Gastrocnemius medialis (tissue), 4 donors: ENCODE measurements around the gene SLC6A16. TPM values are rescaled to one million over a fixed set of nuclear protein-coding genes. Genes with fewer than 3 reads are reported as not detected.

Experiments used
- ATAC-seq, 2 donors: fragments of 150-250 bp; one replicate each; pipeline ENCODE4 v1.9.1; 2016
- DNase-seq, 2 donors: peaks; one replicate each; pipeline ENCODE4 v3.0.0-alpha.2; 2019
- H3K27ac ChIP-seq, 4 donors: fragments of 200-600 bp; sonication (generic); 1 replicate in 1 of 4; 2 replicates in 3 of 4; pipeline ENCODE4 v1.5.1; 2016 to 2018; ENCODE audit warnings: mild to moderate bottlenecking in 2 of 4, moderate library complexity in 1 of 4
- H3K27me3 ChIP-seq, 3 donors: fragments of 200-600 bp; sonication (generic) in 2 of 3; 1 replicate in 1 of 3; 2 replicates in 2 of 3; pipeline versions ENCODE4 v1.5.1 to v1.6.0; 2016 to 2019; ENCODE audit warnings: mild to moderate bottlenecking in 1 of 3, moderate library complexity in 1 of 3
- H3K36me3 ChIP-seq, 2 donors: fragments of 200-600 bp; sonication (generic) in 1 of 2; one replicate each; pipeline ENCODE4 v1.5.1; 2017 to 2018
- H3K4me1 ChIP-seq, 2 donors: fragments of 200-600 bp; sonication (generic) in 1 of 2; one replicate each; pipeline ENCODE4 v1.5.1; 2016 to 2017; ENCODE audit warnings: mild to moderate bottlenecking in 2 of 2
- H3K4me3 ChIP-seq, 4 donors: fragments of 200-600 bp; sonication (generic) in 3 of 4; 1 replicate in 1 of 4; 2 replicates in 3 of 4; pipeline ENCODE4 v1.5.1; 2016 to 2019; ENCODE audit warnings: mild to moderate bottlenecking in 2 of 4
- H3K9me3 ChIP-seq, 3 donors: fragments of 200-600 bp; sonication (generic) in 2 of 3; 1 replicate in 1 of 3; 2 replicates in 2 of 3; pipeline ENCODE4 v1.5.1; 2016 to 2019
- CTCF ChIP-seq, 5 experiments: fragments of 450-650 bp in 3 of 5; fragments of 200-600 bp in 2 of 5; sonication (generic) in 2 of 5; IDR thresholded peaks in 4 of 5; conservative IDR thresholded peaks in 1 of 5; 1 replicate in 4 of 5; 2 replicates in 1 of 5; pipeline ENCODE4 v1.5.1; 2016 to 2019; ENCODE audit warnings: antibody characterized with exemption in 5 of 5, mild to moderate bottlenecking in 3 of 5, moderate library complexity in 3 of 5
- POLR2A ChIP-seq, 2 donors: fragments of 450-650 bp; IDR thresholded peaks; one replicate each; pipeline ENCODE4 v1.6.1; 2017; ENCODE audit warnings: antibody characterized with exemption in 2 of 2, mild to moderate bottlenecking in 2 of 2, moderate library complexity in 2 of 2
- in situ Hi-C, 4 donors: fragments of 200-750 bp; cut with MboI; loops; one replicate each; pipeline versions ENCODE4 v1.15.0 to v1.8.0; 2017; ENCODE audit warnings: low sequenced_read_pairs in 4 of 4
- intact Hi-C: fragments of 100-400 bp; cut with DNase I; formaldehyde crosslinking; loops from one replicate; pipeline ENCODE4 v1.15.1; 2023; ENCODE audit warnings: low total_unique reads
- total RNA-seq, 4 donors: library from RNA; depleted of rRNA; stranded (reverse); fragments of >200 nt; gene quantifications; one replicate each; pipeline versions ENCODE4 v1.1.0 to v1.2.3, GENCODE V29; 2016

Gene SLC6A16
- total RNA-seq, 4 donors from 2014 or later: 0.13 to 4.3 (median 0.36) TPM; not detected in 1

GRCh38 chr19:49255674-49256073, 69.3 kb downstream of the SLC6A16 start:
- TF ChIP-seq POLR2A (IDR thresholded peaks at IDR 0.05) (no peak), CTCF (IDR thresholded peaks at IDR 0.05 in 4 of 5, conservative IDR thresholded peaks at IDR 0.05 in 1 of 5) (no peak)
- in situ Hi-C loops (no loop called here), intact Hi-C loops (no loop called here)
- Histone ChIP-seq H3K4me3 (no peak overlapping the region), H3K4me1 (no peaks in the 10 kb centered on the region), H3K27ac (no peak overlapping the region), H3K9me3 (no peaks in the 10 kb centered on the region), H3K36me3 (no peaks in the 10 kb centered on the region), H3K27me3 (no peaks in the 10 kb centered on the region)
- DNase-seq (no peak), ATAC-seq (no peak)

GRCh38 chr19:49249933-49250332, 75.1 kb downstream of the SLC6A16 start:
- H3K9me3 ChIP-seq: no peaks in the 10 kb centered on the region
- no peak overlapping the region for H3K27ac ChIP-seq
- TF ChIP-seq CTCF (IDR thresholded peaks at IDR 0.05 in 4 of 5, conservative IDR thresholded peaks at IDR 0.05 in 1 of 5): no peak
- TF ChIP-seq POLR2A (IDR thresholded peaks at IDR 0.05): no peak
- no peaks in the 10 kb centered on the region for H3K36me3 ChIP-seq
- DNase-seq (no peak), ATAC-seq (no peak)
- H3K4me1 ChIP-seq: no peaks in the 10 kb centered on the region
- in situ Hi-C loops: no loop called here
- intact Hi-C loops: no loop called here
- H3K27me3 ChIP-seq: no peaks in the 10 kb centered on the region
- H3K4me3 ChIP-seq: no peak overlapping the region

- no peaks in the 10 kb centered on the region for H3K36me3 ChIP-seq
- in situ Hi-C loops: no loop called here
- intact Hi-C loops: no loop called here
Observed at GRCh38 chr19:49247676-49248075, 77.3 kb downstream of the SLC6A16 start.

GRCh38 chr19:49244256-49244655, 80.7 kb downstream of the SLC6A16 start:
- no peaks in the 10 kb centered on the region for H3K27me3 ChIP-seq
- H3K4me3 ChIP-seq: no peak overlapping the region
- in situ Hi-C loops: no loop called here
- intact Hi-C loops: no loop called here
- no peak overlapping the region for H3K27ac ChIP-seq
- ATAC-seq: no peak
- H3K9me3 ChIP-seq: no peaks in the 10 kb centered on the region
- H3K4me1 ChIP-seq: no peaks in the 10 kb centered on the region
- no peak for DNase-seq
- no peak for TF ChIP-seq CTCF (IDR thresholded peaks at IDR 0.05 in 4 of 5, conservative IDR thresholded peaks at IDR 0.05 in 1 of 5)
- no peak for TF ChIP-seq POLR2A (IDR thresholded peaks at IDR 0.05)
- H3K36me3 ChIP-seq: no peaks in the 10 kb centered on the region

More at GRCh38 chr19:49247676-49248075, 77.3 kb downstream of the SLC6A16 start:
- Histone ChIP-seq H3K27me3 (no peaks in the 10 kb centered on the region), H3K4me3 (no peak overlapping the region), H3K9me3 (no peaks in the 10 kb centered on the region), H3K27ac (no peak overlapping the region), H3K4me1 (no peaks in the 10 kb centered on the region)
- DNase-seq: no peak
- no peak for ATAC-seq
- no peak for TF ChIP-seq CTCF (IDR thresholded peaks at IDR 0.05 in 4 of 5, conservative IDR thresholded peaks at IDR 0.05 in 1 of 5)
- no peak for TF ChIP-seq POLR2A (IDR thresholded peaks at IDR 0.05)

- in situ Hi-C loops: no loop called here
- H3K27ac ChIP-seq: no peak overlapping the region
Observed at GRCh38 chr19:49243726-49244125, 81.3 kb downstream of the SLC6A16 start.

More at GRCh38 chr19:49243726-49244125, 81.3 kb downstream of the SLC6A16 start:
- intact Hi-C loops: no loop called here
- Histone ChIP-seq H3K9me3 (no peaks in the 10 kb centered on the region), H3K27me3 (no peaks in the 10 kb centered on the region), H3K4me3 (no peak overlapping the region), H3K4me1 (no peaks in the 10 kb centered on the region), H3K36me3 (no peaks in the 10 kb centered on the region)
- ATAC-seq: no peak
- TF ChIP-seq CTCF (IDR thresholded peaks at IDR 0.05 in 4 of 5, conservative IDR thresholded peaks at IDR 0.05 in 1 of 5) (no peak), POLR2A (IDR thresholded peaks at IDR 0.05) (no peak)
- DNase-seq: no peak
